ENCODE data around the gene COL11A1. TPM values are rescaled to one million over a fixed set of nuclear protein-coding genes. Genes with fewer than 3 reads are reported as not detected.
"Not testable (repeated sequence)": the region's sequence is repeated elsewhere in the genome, so short reads cannot be mapped to it uniquely, and the experiment has no call there.

Gene COL11A1
- 13.7 and 25.9 TPM in 2 replicates for total RNA-seq

DNA sequence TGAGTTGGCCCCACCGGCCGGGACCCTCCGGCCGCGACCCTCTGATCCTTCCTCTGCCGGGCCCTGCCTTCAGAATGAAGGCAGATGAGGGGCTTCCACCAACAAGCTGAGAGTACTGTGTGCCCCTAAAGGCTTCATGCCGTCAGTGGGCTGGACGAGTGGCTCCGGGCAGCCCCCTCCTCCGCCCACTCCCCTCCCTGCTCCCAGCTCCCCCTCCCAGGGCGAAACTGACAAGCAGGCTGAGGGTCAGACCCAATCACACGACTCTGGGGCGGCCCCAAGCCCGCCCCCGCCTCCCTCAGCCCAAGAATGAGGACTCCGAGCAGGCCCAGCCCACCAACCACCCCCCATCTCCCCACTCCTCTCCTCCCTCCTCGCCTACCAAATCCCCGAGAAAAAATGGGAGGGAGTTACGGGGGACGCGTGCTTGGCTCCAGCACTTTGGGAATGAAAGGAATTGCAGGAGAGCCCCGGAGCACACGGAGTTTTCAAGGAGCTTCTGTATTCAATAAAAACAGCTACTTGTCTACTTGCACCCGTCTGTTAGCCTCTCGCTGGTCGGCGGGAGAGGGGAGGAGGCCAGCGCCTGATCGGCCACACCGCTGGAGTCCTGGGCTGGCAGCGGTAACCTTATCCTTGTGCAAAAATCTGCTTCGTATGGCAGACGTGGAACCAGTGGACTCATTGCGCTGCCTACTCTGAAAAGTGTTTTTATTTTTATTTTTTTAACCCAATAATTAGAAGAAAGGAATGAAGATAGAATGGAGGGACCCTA is at the start of gene COL11A1:
TSS of gene COL11A1 (minus strand) at position 147 of the 775 bp plus-strand sequence. CDS start 344 bp downstream, outside the sequence.
- peak; percentile 31 for DNase-seq (ENCODE audit: low read depth)

DNA sequence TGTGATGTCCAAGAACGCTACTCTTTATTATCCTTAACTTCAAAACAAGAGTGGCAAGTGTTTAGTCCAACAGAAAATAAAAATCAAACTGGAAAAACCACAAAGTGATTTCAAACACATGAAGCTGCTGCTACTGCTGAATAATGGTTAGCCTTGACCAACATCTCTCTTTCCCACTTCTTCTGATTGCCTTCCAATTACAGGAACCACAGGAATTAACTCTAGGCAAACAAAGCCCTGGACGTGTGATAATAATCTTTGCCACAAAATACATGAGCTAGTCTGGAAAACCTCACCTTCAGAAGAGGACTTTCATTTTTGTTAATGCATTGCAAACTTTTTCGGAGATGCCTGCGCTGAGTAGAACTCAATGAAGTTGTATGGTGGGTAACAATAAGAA is 48.6 kb upstream of the COL11A1 start:
- peak; percentile 44 for DNase-seq (ENCODE audit: low read depth)

DNA sequence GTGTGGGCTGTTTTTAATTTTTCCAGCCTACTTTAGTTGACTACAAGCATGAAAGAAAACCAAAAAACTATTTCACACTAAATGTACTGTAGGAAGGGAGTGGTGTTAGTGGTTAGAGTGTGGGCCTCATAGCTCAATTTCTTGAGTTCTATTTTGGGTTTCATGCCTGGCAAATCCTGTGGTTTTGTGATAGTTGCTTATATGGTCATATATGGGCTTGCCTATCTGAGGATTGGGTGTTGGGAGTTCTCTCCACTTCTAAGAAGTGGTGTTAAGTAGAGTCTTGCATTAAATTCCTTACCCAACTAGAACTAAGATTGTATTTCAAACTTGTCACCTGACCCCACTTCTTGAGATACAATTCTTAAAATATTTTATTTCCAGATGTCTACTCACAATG is 37.8 kb upstream of the COL11A1 start:
- DNase-seq (ENCODE audit: low read depth), result no peak

DNA sequence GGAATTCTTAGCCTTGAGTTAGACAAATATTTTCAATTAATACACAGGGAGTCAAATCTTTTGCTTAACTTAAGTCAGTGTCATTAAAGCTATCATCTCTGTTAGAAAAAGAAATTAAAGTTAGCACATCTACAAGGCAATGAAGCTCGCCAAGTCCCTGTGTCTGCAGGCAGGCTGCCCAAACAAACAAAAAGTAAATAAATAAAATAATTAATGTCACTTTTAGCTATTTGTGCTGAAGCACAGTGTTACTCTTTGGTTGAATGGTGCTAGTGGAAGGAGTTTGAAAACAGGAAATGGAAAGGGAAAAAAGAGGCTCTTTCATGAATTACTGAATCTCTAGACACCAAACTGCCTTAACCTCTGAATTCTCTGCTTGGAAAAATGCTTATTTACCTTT is 37.1 kb upstream of the COL11A1 start:
- no peak for DNase-seq (ENCODE audit: low read depth)

DNA sequence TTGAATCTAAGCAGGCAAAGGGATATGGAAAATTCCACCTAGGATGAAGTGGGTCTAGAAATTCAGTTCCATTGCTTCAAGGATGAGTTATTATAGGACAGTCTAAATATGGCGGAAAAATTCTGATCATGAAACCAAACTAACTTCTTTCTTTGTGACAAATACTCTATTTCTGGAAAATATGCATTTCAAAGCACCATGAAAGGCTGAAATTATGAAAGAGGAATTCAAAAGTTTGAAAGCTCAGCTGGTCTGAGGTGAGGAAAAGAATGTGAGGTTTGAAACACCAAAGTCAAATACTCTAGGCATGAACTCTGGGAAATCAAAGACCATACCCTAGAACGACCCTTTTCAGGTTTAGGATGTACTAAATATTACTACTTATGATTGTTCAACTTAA is 36.4 kb upstream of the COL11A1 start:
- no peak for DNase-seq (ENCODE audit: low read depth)

DNA sequence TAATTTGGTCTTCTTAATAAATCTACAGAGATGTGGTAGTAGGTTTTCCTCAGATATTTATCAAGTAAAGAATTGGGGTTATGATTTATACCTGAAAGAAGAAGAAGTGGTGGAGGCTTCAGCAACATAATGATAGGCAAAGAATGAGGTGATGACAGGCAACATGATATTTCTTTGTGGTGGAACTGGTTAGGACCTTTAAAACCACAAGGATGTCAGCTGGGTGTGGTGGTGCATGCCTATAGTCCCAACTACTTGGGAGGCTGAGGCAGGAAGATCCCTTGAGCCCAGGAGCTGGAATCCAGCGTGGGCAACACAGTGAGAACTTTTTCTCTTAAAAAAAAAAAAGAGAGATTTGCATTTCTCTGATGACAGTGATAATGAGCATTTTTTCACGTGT is 34.1 kb upstream of the COL11A1 start:
- DNase-seq (ENCODE audit: low read depth), result no peak

DNA sequence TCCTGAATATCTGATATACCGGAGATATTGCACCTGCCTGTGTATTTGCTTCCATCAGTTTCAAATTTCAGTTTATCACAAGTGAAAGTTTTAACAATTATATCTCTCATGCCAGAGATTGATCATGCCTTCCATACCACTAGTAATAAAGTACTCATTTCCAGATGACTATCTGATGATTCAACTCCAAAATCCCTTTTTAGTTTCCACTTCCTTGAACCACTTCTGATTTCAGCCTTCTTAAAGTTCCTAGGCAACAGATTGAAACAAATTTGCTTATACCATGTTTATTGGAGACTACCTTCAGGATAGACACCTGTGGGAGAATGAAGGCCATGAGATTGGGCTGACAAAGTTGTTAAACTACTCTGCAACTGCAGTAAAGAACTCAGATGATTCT is 21.5 kb upstream of the COL11A1 start:
- DNase-seq (ENCODE audit: low read depth), result peak; percentile 31

DNA sequence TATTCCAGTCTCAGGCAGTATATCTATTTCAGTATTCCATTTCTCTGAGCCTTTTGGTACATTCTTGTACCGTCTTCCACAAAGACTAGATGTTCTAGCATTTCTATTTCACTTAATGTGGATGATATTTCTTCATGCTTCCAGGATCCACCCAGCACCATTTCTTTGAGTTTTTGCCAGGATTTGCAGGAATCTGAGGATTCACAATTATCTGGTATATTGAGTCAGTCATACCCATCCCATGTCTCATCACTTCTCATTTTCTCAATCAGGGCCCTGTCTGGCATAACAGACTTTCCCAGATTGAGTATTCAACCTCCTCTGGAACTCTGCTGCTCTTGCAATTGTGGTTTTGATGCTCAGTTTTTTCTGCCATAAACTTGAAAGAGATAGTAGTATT is 20.9 kb upstream of the COL11A1 start:
- peak; percentile 33 for DNase-seq (ENCODE audit: low read depth)

DNA sequence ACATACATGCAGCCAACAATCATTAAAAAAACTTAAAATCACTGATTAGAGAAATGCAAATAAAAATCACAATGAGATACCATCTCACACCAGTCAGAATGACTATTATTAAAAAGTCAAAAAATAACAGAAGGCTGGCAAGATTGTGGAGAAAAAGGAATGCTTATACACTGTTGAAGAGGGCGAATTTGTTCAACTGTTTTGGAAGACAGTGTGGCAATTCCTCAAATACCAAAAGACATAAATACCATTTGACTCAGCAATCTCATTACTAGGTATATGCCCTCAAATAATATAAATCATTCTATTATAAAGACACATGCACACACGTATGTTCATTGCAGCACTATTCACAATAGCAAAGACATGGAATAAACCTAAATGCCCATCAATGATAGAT is 19.9 kb upstream of the COL11A1 start:
- not testable (repeated sequence) for DNase-seq (ENCODE audit: low read depth)

DNA sequence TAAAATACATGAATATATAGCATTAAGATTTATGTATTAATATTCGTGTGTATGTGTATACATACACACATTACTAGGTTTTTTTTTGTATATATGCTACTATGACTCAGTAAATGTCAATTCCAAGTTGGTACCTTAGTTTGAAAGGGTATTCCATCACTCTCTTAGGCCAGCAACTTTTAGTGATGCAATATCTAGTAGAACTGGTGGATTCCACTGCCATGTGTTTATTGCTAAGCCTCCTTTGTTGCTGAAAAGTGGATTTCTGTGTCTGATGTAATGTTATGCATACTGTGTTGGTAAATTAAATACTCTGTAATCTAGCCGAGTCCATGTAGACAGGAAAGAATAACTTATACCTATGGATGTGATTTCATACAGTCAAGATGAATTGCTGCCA is 16.9 kb upstream of the COL11A1 start:
- no peak for DNase-seq (ENCODE audit: low read depth)

DNA sequence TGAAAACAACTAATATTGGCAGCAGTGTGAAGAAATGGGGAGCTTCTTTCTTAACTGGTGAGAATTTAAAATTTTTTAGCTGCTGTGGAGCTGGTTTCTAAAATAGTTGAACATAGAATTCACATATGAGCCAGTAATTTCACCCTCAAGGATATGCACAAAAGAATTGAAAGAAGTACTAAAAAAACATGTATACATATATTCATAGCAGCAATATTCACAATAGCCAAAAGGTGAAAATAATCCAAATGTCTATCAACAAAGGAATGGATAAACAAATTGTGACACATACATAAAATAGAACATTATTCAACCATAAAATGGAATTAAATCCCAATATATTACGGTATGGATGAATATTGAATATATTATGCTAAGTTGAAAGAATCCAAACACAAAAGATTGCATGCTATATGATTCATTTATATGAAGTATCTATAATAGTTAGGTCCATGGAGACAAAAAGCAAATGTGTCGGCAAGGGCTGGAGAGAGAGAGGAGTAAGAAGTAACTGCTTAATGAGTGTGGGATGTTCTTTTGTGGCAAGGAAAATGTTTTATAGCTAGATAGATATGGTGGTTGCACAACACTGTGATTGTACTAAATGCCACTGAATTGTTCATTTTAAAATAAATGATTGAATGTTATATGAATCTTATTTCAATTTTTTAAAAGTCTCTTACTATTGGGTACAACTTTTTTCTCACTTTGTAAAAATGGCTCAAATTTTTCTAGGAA is 14.8 kb upstream of the COL11A1 start:
- DNase-seq (ENCODE audit: low read depth), result no peak

DNA sequence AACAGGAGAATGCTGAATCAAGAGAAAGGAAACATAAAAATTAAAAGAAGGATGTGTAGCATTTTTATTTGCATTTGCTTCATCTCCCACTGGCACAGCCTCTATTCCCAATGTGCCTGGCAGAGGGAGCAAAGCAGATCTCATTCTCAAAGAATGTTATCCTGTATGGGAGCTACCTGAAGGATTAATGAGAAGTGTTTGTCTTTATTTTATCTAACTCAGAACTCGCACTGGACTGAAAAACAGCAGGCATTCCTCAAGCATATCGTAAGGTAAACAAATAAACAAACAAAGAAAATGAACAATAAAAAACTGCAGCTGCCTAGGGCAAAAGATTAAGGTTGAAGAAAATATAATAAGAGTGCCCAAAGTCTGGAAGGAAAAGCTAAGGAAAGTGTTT is 12.7 kb upstream of the COL11A1 start:
- DNase-seq (ENCODE audit: low read depth), result no peak

DNA sequence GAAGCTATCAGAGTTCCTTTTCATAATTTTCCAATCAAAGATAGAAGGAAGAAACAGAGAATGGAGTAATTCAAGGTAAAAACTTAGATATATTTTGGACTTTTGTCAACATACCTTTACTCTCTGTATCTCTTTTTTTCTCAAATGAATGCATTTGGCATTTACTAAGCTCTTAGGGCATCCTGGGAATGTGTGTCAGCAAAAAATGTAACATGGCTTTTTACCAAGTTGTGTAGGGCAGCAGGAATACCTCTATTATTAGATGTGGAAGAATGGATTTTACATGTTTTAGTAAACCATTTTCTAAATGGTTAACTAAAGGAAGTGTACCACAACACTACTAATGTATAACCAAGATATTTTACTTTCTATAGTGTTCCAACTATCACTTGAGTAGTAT is 4.2 kb upstream of the COL11A1 start:
- DNase-seq (ENCODE audit: low read depth), result peak; percentile 31

DNA sequence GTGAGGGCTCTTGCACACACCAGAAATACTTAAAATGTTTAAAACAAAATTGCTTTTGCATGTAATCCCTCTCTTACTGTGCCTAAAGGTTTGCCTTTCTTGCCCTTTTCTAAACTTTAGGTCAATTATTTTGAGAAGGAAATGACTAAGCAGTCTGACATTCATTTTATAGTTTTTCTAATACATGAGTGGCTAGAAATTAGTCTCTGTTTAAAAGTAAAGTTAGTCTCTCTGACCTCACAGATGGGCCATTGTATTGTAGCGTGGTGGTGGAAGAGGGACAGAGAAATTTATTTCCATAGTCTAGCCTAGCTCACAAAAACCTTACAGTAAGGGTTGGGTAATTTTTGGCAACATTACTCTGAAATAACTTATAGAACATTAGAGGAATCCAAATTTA is 3.6 kb upstream of the COL11A1 start:
- peak; percentile 50 for DNase-seq (ENCODE audit: low read depth)

DNA sequence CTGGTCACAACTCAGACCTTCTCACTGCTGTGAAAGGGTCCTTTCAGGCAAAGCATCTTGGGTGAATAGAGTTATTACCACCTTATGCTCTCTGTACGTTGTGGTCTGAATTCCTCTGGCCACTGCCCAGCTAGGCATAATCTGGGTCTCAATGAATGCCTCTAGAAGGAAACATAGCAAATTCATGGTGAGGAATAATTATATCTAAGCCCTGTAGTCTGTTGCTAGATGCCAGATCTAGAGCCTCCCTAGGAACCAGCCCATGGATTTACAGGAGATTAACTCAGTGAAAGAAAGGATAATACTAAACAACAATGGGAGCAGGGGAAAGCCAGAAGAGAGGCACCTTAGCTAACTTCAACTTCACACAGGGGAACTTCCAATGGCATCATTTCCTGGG is 2.4 kb upstream of the COL11A1 start:
- DNase-seq (ENCODE audit: low read depth), result peak; percentile 59

DNA sequence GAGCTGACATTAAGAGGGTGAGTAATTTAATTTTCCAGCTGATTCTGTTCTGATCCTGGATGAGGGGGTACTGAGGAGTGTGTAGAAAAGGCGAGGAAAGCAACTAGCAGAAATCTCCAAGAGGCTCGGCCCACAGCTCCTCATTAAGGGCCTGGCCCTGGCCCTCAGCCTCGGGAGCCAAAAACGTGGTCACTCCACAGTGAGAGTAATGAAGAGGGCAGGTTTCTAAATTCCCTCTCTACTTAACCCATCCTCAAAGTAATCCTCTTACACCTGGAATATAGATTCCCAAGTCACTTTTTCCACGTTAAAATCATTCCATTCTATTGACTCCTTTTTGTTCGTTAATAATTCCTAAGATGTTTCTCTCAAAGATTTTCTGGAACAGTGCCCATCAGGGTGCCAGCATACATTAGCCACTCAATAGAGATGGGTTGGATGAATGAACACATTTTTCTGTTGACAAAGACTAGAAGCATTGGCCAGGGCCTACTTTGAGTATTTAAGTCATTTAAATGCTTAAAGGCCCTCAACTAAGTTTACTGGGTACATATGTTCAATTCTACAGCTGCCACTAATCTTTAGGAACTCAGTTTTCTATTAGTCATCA is 1.1 kb upstream of the COL11A1 start:
- peak; percentile 73 for DNase-seq (ENCODE audit: low read depth)

DNA sequence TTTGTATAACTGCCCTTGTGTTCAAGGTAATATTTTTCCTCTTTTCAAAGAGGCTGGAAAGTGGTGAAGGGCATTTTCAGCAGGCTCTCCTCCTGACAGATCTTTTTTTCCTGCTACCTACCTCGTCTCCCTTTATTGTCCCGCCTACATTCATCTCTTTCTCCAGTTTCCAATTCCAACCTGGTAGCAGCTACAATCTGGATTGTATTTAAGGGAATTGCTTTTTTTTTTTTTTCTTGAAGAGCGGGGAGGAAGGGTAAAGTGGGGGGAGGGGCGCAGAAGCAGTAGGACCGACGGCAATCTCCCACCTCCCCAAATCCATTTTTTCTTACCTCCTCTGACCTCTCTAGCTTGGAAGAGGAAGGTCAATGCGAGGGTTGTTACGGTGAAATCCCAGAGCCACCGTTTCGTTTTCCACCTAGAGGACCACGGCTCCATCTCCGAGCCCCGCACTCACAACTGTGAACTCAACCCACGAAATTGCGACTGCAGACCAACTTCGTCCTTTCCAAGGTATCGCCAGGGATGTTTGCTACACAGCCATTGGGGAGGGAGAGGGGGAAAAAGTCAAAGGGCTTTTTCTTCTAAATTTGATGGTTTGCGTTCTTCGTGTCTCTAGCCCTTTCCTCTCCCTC is 464 bp downstream of the COL11A1 start:
- DNase-seq (ENCODE audit: low read depth), result no peak

DNA sequence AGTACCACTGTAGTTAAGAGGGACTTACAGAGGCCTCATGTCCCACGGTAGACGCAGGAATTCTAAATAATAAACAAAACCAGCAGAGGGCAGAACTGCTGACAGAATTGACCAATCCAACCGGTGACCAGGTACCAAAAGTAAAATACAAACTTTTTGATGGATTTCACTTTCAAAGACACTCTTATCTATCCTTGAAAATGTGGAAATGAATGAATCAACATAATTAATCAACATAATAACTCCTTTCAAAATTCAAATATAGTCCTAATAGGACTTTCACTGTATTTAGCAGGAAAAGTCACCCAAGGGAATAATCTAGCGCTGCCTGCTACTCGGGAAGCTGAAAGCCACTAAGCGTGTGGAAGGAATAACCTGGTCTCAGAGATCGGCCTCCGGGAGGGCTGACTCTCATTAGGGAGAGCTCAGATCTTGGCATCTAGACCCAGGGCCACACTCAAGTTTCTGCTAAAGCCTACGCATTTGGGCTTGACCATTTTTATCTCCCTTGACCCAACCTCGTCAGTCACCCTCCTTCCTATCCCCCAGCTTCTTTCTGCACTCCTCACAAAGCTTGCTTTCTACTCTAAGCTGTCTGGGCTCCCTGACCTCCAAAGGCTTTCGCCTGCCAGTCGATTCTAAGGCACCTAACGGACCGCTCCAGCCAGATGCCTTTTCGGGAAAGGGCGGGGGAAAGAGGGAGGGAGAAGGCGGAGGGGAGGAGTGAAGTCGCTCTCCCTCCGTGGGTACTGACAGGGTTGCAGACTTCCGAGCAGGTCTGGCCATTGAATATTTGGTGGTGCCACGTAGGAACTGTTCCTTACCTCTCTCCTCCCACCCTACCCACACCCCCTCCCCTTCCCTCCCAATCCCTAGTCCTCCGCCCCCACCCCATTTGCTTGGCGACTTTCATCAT is 1.6 kb downstream of the COL11A1 start:
- DNase-seq (ENCODE audit: low read depth), result peak; percentile 61

DNA sequence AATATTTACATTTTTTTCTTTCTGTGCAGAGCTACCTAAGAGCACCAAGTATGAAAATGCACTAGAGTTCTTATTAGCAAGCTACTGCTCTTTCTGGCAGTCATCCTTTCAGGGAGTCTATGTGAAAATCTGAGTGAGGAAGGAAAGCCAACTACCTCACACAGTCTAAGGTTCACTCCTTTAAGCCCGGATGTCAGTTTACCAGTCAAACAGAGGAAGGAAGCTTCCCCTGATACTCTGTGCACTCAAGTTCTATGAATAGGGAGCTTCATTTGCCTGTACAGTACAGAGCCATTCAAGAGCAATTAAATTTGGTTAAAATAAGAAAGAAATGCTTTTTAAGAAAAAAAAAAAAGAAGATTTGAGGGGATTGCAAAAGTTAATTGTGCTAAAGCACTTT is 6.9 kb downstream of the COL11A1 start:
- no peak for DNase-seq (ENCODE audit: low read depth)

DNA sequence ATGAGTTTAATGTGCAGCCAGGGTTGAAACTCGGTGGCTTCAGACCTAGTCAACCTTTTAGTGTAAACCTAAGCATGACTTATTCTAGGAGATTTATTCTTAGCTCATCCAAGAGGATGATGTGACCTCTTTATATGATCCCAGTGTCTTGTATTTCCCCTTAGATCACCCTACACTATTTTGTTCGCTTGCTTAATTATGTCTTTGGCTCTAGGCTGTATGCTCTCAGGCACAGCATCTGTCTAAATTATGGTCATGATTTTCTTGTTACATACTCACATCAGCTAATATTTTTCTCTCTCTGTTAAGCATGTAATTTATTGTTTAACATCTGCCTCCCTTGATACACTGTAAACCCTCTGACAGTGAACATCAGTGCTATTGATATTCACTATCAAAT is 19.1 kb downstream of the COL11A1 start:
- no peak for DNase-seq (ENCODE audit: low read depth)

DNA sequence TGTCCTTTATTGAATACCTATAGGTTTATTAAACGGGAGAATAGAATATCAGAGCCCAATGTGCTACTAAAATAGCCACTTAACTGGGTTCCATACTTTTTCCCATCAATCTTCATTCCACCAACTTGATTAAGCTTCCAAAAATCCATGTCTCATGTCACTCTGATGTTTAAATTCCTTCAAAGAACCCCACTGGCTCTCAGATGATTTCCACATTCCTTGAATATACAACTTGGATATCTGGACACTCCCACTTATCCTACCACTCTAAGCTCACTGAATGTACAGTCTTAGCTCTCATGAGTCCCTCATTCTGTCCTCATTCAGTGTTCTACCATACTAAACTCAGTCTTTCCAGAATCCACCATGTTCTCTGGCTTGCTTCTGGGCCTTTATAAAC is 21.1 kb downstream of the COL11A1 start:
- DNase-seq (ENCODE audit: low read depth), result no peak

Data from renal cortical epithelial cell (primary cell).